ENCODE results near the gene DDIT4. TPM values are rescaled to one million over a fixed set of nuclear protein-coding genes. Genes with fewer than 3 reads are reported as not detected.

Gene DDIT4
- total and polyA plus RNA-seq, 2 of the 4 experiments (the other 2 are of a cell fraction) = 59.6 to 108 TPM

GRCh38 chr10:72298592-72299519, 25.1 kb downstream of the DDIT4 start (continued):
- TF ChIP-seq CTCF (conservative IDR thresholded peaks at IDR 0.05; ENCODE audit: low read depth, low read length) (no peak), MAZ (IDR thresholded peaks at IDR 0.05; ENCODE audit: borderline replicate concordance, low read depth, low read length) (no peak)
